HTR-8/SVneo (cell line): ENCODE results near the gene MTF2.
A peak's percentile ranks its signal among the peaks of the same experiment; 100 is the strongest.
"Not testable (repeated sequence)": the region's sequence is repeated elsewhere in the genome, so short reads cannot be mapped to it uniquely, and the experiment has no call there.

ENCODE experiments used
- DNase-seq: peaks from one replicate; pipeline ENCODE4 v3.0.0; 2011; ENCODE audit warnings: low spot score, mixed read lengths; ENCODE audit not compliant: insufficient read length
- FAIRE-seq: peaks from 2 replicates; lab custom pipeline; 2011; peaks lifted over from hg19 to GRCh38; lab: Jason Lieb, UNC

The MTF2 gene

DNA sequence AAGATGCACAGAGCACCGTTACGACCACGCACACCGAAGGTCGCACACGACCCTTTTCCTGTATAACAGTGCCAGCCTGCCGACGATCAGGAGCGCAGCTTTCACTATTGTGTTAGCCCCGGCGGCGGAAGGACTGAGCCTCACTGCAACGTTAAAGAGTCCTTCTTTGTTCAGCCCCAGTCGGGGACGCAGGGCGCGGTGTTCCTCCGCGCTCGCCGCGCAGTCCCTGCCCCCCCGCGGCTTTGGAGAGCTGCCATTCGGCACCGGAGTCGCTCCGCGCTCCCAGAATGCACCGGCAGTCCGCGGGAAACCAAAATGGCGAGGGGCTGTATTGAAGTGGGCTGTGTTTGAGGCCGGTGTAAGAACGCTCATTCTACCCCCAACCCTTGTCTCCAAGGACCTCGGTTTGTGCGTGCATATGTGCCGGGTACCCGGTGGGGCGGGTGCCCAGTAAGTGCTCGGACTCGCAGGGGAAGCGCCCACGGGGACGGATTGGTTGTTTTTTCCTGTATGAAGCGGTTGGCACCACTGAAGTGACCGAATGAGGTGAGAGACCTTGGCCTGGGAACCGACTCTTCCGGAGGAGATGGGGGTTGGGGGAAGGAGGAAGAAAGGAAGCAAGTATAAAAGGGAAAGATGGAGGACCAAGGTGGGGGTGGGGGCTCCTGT is at the start of gene MTF2:
Gene MTF2 (plus strand): TSS at position 298 of the 669 bp plus-strand sequence. CDS start 244 bp downstream, at position 542.
- FAIRE-seq (peak; percentile 16), DNase-seq (peak; percentile 81)

DNA sequence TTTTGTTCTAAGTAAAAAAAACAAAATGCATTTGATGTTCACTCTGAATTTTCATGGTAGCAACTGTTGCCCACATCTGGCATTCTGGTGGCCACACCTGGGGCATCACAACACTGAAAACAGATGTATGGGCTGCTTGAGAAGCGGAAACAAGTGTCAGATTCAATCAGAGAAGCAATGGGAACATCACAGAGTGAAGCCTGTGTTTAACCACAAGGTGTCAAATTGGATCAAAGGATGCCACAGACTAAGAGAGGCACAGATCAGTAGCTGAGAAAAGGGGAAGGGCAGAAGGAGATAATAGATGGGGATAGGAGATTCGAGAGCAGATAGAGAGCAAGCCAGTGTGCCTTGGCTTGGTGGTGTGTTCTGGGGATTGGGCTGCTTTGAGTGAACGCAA is 49.8 kb upstream of the MTF2 start:
- FAIRE-seq (no peak), DNase-seq (no peak)

DNA sequence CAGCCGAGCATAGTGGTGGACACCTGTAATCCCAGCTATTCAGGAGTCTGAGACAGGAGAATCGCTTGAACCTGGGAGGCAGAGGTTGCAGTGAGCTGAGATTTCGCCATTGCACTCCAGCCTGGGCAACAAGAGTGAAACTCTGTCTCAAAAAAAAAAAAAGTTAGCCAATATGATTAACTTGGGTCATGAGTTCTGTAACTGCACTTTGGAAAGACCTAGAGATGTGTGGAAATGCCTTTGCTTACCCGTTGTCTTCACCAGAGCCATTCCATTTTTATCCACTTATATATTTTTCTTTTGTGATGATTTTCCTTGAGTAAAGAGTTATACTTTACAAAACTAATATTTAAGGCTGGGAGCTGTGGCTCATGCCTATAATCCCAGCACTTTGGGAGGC is 48.9 kb upstream of the MTF2 start:
- FAIRE-seq, DNase-seq: not testable (repeated sequence)

DNA sequence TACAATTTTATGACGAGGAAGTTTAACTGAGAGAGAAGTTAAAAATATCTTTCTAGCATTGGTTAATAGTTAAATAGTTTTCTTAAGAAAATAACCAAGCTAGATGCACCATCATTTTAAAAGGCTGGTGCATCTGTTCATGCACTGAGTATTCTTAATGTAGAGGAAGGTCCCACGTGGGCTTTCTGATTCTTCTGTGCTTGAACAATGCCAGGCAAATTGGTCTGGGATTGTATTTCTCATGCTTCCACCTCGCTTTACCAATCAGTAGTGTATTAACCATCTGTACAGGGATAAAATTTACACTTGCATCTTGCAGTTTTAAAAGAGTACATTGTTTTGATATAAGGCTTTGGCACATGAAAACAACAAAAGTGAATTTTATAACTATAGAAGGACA is 47.4 kb upstream of the MTF2 start:
- FAIRE-seq = no peak
- no peak for DNase-seq

DNA sequence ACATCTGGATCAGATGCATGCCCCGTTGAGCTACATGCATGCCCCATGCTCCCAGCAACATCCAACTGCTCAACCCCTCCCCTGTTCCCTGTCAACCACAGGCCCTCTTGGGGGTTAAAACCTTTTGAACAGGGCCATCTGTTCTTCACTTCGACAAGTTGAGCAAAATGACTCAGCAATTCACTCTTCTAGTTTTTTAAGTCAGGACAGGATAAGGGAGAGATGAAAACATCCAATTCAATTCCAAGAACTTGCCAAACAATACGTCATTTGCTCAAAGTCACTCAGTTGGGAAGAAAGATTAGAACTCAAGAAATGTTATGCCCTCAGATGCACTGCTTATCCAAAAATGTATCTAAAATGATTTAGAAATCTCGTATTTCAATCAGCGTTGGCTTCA is 46.1 kb upstream of the MTF2 start:
- FAIRE-seq (no peak), DNase-seq (no peak)

DNA sequence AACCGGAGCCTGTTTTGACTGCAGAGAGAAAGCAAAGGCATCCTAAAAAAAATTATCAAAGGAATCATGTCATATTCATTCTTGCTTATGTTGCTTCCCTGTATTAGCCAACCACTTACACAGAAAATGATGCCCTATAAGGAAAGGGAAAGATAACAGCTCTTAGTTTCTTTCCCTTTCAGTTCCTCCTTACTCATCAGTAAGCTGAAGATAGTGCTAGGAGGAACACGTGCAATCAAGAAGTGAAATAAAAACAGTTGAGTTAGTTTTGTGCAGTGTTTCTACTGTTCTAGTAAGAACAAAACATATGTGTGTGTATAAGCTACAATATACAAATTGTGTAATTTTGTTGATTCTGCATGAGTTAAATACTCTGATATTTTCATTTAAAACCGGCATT is 45.3 kb upstream of the MTF2 start:
- no peak for DNase-seq
- FAIRE-seq = no peak

DNA sequence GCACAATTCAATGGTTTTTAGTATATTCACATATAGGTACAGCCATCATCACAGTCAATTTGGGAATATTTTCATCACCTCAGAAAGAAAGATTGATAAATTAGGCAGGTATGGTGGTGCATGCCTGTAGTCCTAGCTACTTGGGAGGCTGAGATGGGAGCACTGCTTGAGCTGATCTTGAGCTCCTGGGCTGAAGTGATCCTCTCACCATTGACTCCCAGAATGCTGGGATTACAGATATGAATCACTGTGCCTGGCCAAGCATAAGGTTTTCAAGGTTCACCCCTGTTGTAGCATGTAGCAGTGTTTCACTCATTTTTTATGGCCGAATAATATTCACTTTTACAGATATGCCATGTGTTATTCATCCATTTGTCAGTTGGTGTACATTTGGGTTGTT is 44.7 kb upstream of the MTF2 start:
- FAIRE-seq = no peak

DNA sequence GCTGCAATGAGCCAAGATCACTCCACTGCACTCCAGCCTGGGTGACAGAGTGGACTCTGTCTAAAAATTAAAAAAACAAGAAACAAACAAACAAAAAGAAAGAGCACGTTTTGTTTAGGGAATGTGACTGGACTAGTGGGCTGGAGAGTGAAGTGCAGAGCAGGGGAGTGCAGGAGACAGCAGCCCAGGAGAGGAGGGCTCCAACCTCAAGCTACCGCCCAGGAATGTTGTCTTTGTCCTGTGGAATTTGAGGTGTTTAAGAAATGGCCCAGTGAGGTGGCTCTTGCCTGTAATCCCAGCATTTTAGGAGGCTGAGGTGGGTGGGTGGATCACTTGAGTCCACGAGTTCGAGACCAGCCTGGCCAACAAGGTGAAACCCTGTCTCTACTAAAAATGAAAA is 42.4 kb upstream of the MTF2 start:
- FAIRE-seq (no peak), DNase-seq (no peak)

More for the DNA sequence above, 44.7 kb upstream of the MTF2 start:
- DNase-seq = no peak

DNA sequence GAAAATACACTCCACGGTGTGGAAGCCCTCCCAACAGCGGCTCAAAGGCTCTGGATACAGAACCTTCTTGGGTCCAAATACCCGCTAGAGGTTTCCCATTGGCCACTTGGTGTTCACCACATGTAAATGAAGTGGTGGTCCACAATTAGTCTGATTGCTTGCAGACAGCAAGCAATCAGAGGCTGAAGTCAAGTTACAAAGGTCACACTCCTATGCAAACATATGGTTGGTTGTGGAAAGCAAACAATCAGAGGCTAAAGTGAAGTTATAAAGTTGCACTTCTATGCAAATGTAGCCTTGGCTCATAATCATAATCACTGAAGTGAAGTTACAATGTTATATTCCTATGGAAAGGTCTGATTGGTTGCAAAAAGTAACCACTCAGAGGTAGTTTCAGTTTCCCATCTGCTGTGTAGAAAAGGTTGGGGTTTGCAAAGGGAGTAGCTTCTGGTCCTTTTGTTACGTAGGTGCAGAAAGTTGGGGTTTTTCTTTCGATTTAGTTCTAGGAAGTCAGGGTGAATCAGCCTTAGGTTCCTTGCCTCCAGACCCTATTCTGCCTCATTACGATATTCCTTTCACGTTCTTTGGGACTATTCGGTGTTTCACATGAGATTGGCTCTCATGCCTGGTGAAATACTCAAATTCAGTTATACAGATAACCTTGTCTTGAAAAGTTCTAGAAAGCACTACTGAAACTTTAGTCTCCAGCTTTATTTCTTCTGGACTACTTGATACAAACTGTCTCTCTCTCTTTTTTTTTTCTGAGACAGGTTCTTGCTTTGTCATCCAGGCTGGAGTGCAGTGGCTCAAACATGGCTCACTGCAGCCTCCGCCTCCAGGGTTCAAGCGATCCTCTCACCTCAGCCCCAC is 36.7 kb upstream of the MTF2 start:
- FAIRE-seq (peak; percentile 33), DNase-seq (no peak)

DNA sequence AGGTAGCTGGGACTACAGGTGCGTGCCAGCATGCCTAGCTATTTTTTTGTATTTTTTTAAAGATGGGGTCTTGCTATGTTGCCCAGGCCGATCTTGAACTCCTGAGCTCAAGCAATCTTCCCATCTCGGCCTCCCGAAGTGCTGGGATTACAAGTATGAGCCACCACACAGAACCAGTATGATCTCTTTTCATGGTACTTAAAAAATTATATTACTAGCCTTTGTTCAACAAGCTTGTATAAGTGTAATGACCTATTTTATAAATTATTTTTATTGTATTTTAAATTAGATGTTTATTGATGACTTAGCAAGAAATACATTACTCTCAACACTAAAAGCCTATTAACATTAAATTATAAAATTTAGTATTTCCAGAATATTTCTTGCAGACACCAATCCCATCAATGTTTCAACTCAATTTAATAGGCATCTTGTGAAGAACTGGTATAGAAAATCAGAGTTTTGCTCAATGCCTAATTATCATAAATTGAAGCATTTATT is 36.0 kb upstream of the MTF2 start:
- FAIRE-seq = no peak
- DNase-seq = no peak

DNA sequence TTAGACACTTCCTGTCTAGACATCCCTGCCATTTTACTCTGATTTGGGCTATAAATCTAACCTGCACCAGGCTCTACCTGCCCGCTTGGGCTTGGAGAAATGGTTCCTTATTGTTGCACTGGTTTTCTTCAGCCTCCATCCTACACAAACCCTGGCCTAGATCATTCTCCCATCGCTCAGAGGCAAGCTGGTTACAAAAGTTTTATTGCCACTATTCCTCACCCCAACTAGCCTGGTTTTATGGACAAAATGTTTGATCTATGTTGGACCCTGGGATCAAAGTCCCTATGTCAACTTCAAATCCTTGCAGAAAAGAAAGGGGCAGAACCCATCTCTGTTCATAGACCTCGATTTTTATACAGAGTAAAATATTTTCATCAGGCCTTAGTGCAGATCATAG is 31.5 kb upstream of the MTF2 start:
- FAIRE-seq = no peak
- DNase-seq = no peak

DNA sequence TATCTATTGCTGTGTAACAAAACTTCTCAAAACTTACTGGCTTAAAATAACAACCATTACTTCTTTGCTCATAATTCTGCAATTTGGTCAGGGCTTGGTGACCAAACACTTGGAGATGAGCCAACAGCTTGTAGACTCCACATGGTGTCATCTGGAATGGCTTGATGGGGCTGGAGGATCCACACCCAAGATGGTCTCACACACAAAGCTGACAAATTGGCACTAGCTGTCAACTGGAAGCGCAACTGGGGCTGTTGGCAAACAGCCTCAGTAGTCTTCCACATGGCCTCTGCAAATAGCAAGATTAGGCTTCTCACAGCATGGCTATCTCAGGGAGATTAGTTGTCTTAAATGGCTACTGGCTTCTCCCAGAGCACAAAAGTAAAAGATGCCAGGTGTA is 27.1 kb upstream of the MTF2 start:
- DNase-seq (no peak), FAIRE-seq (no peak)

DNA sequence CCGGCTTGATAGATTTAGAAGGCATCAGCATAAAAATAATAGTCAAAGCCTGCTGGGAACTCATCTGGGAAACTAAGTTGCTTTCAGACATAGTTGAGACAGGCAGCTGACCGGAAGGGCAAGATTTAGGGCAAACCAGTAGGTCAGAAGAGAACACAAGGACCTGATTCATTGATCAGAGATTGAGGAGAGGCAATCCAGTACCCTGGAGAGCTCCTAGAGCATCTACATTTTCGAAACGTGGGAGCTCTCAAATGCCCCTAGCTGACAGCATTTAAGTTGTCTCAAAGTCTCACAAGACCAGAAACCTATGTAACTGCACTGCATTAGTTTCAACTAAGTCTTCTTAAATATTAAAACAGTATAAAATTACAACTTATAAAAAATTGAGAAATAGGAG is 22.9 kb upstream of the MTF2 start:
- FAIRE-seq = no peak
- peak; percentile 21 for DNase-seq

DNA sequence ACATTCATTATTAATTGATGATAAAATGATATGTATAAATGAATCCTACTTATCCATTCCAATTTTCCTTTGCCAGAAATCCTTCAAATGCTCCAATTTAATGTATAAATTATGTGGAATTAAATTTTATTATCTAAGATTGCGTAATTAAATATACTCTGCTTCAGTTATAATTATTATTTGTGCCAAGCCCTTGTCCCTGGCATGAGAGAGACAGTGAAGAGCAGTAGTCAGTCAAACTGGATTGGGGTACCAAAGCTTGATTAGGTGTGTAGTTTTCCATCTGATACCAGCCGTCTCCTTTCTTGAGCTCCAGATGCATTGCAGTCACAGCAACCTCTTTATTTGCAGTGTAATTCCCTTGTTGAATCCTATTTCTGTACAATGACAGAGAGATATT is 22.4 kb upstream of the MTF2 start:
- FAIRE-seq (no peak), DNase-seq (no peak)

DNA sequence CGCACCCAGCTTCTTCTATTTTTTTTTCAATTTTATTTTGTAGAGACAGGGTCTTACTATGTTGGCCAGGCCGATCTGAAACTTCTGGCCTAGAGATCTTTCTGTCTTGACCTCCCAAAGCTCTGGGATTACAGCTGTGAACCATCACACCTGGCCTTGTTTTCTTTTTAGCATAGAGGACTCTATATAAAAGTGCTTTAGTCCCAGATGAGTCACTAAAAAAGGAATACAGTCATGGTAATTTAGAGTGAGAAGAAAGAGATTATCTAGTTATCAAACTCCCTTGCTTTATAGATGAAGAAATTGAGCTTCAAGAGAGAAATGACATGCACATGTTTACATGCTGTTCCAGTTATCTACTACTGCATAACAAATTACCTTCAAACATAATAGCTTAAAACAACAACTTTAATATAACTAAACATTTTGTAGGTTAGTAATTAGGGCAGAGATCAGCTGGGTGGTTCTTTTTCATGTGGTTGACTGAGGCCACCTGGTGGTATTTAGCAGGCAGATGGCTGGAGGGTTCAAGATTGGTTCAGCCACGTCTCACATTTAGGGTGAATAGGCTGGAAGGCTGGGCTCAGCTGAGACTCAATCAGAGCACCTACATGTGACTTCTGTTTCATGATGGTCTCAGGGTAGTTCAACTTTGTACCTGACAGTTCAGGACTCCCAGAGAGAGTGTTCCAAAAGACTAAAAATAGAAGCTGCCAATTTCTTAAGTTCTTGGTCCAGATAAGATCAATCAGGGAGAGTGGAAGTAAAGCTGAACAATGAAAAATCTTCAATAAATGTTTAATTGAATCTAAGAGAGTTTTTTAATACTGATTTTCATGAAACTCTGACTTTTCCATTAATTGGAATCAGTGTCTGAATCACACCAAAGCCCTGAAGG is 16.9 kb upstream of the MTF2 start:
- DNase-seq = peak; percentile 7
- FAIRE-seq = no peak

DNA sequence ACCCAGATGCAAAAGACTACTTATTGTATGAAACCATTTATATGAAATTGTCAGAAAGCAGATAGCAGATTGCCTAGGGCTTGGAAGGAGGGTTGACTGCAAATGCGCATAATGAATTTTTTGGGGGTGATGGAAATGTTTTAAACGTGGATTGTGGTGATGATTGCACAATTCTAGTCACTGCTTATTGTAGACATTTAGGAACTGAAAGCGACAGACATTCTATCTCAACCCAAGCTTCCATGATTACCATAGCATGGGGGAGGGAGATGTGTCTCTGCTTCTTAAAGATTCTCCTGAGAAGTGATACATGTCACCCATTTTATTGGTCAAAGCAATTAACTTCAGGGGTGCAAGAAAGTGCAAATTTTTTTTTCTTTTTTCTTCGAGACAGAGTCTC is 2.8 kb upstream of the MTF2 start:
- no peak for FAIRE-seq
- DNase-seq = no peak

DNA sequence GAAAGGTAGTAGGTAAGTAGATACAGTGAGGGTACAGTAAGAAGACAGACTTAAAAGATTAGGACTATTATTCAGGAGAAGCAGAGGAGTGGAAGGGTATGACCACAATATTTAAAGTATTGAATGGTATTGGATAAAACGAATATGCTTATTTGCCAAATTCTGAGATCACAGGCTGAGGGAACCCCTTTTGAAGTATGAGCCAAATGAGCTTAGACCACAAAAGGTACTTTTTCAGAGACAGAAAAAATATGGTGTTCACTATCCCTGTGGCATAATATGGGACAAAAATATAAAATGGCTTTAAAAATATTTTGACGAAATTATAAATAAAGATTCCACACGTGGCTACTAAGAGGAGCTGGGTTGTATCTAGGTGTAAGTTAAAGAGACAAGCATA is 880 bp upstream of the MTF2 start:
- FAIRE-seq (no peak), DNase-seq (no peak)

DNA sequence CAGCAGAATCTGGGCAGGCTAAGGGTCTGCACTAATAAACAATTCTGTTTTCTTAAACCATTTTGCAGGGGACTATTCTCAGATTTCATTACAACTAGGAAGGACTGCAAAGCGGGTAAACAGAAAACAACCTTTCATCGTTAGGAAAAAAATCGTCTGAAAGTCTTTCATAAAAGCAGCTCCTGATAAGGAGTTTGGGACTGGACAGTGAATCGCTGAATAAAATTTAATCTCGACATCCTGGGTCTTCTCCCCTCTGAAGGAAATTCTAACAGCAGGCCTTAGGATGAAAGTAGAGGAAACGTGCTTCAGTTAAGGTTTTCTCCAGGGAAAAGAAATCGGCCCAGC is 471 bp upstream of the MTF2 start:
- no peak for DNase-seq
- no peak for FAIRE-seq

DNA sequence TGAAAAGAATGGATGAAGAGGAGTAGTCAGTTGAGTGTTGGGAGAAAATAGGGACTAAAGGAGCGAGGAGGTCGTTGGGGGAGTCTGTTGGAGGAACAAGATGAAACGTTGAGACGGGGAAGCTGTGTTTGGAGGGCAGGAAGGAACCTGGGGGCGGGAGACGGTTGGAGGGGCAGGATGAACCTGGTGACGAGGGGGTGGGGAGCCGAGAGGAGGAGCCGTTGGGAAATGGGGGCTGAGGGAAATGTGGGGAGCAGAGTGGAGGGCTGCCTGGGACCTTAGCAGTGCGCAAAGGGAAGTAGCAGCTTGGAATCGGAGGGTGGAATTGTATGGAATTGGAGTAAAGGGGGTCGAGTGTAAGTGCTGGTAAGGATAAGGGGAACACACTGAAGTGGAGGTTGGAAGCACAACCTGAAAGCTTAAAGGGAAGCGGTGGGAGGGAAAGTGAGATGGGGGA is 630 bp downstream of the MTF2 start:
- DNase-seq = peak; percentile 9
- FAIRE-seq = no peak

DNA sequence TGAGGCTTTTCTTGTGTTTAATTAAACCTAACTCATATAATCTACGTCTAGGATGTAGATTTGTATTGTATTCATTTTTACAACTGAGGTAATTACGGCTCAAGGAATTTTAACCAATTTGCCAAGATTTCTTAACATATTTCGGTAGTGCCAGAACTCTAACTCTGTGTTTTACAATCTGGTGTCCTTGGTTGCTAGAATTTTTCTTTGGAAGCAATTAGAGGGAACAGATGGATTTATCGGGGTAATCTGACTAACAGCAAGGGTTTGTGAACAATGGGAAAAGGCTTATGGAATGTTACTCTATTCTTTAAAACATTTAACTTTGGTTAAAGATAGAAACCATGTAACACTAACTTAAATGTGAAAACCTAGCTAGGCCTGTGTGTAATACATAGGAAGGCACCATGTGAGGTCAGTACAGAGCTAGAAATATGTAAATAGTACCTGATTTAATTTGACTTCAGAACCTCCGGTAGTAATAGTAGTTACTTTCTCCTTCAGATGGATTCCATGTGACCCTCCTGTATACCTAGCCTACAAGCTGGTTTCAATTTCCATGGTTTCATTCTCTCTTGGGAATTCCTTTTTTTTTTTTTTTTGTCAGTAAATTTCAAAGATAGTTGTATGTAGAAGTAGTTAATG is 1.2 kb downstream of the MTF2 start:
- DNase-seq (peak; percentile 48), FAIRE-seq (no peak)
